HUDEP-2 (cell line): Measurements from ENCODE around the gene KCNN3.

ENCODE experiments used
- DNase-seq, 76 experiments: peaks; one replicate each; lab custom pipeline; 2025; ENCODE audit not compliant: unreplicated experiment in 76 of 76; lab: John Stamatoyannopoulos, UW

Gene KCNN3

GRCh38 chr1:154777781-154778180 lies 92.3 kb downstream of the KCNN3 start:
- DNase-seq: no peak

- DNase-seq: no peak
These were observed 92.9 kb downstream of the KCNN3 start for GRCh38 chr1:154777154-154777553.

GRCh38 chr1:154775621-154776605 lies 94.2 kb downstream of the KCNN3 start:
- no peak for DNase-seq

GRCh38 chr1:154774175-154774855 lies 95.8 kb downstream of the KCNN3 start:
- no peak for DNase-seq

- DNase-seq: no peak
These were observed 96.5 kb downstream of the KCNN3 start for GRCh38 chr1:154773551-154773950.

- DNase-seq: no peak
These were observed 97.2 kb downstream of the KCNN3 start for GRCh38 chr1:154772606-154773506.

GRCh38 chr1:154772056-154772455 lies 98.0 kb downstream of the KCNN3 start:
- no peak for DNase-seq

GRCh38 chr1:154770897-154771594 lies 99.0 kb downstream of the KCNN3 start:
- no peak for DNase-seq

GRCh38 chr1:154769193-154769895 lies 100.7 kb downstream of the KCNN3 start:
- no peak for DNase-seq

GRCh38 chr1:154768456-154769125 lies 101.5 kb downstream of the KCNN3 start:
- no peak for DNase-seq

- no peak for DNase-seq
These were observed 102.5 kb downstream of the KCNN3 start for GRCh38 chr1:154767315-154768240.

GRCh38 chr1:154765970-154766369 lies 104.1 kb downstream of the KCNN3 start:
- DNase-seq: peak in 14 of 76 experiments; percentile 2 to 36 (median 16)

- no peak for DNase-seq
These were observed 105.3 kb downstream of the KCNN3 start for GRCh38 chr1:154764773-154765172.

GRCh38 chr1:154764181-154764580 lies 105.9 kb downstream of the KCNN3 start:
- DNase-seq: no peak

GRCh38 chr1:154760469-154760933 lies 109.6 kb downstream of the KCNN3 start:
- peak in 15 of 76 experiments; percentile 1 to 30 (median 17) for DNase-seq

- no peak for DNase-seq
These were observed 110.3 kb downstream of the KCNN3 start for GRCh38 chr1:154759793-154760192.

GRCh38 chr1:154759196-154759595 lies 110.9 kb downstream of the KCNN3 start:
- DNase-seq: no peak

GRCh38 chr1:154758346-154758745 lies 111.7 kb downstream of the KCNN3 start:
- no peak for DNase-seq
